ENCODE data around the gene USP38.

DNA sequence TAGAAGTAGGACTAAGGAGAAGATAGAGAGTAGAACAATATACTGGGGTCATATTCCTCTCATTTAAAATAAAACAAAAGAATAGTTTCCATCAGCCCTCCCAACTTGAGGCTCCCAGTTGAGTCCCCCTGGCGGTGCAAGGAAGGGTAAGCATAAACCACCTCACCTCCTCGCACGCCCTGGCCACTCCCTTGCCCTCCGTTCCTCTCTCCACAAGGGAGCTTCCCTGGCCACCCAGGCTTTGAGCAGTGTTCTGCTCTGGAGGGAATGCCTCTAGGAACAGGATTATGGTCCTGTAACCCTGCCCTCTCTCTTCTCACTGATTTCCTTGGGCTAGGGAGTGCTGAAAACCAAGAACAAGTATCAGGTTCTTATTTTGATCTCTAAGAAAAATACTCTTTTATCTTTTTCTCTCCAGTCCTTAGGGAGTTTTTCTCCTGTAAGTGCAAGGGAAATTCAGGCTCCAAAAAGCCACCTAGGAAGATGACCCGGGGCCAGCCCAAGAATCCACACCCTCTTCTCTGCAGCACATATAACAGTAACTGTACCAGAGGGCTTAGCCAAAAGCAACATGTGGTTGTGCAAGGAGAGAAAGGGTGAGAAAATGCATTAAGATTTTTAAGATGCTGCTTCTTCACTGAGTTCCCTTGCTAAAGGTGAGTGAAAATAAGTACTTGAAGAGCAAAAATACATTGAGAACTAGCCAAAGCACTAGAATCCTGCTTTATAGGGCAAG is 69.9 kb downstream of the USP38 start:
- TF ChIP-seq, protein P1, sequence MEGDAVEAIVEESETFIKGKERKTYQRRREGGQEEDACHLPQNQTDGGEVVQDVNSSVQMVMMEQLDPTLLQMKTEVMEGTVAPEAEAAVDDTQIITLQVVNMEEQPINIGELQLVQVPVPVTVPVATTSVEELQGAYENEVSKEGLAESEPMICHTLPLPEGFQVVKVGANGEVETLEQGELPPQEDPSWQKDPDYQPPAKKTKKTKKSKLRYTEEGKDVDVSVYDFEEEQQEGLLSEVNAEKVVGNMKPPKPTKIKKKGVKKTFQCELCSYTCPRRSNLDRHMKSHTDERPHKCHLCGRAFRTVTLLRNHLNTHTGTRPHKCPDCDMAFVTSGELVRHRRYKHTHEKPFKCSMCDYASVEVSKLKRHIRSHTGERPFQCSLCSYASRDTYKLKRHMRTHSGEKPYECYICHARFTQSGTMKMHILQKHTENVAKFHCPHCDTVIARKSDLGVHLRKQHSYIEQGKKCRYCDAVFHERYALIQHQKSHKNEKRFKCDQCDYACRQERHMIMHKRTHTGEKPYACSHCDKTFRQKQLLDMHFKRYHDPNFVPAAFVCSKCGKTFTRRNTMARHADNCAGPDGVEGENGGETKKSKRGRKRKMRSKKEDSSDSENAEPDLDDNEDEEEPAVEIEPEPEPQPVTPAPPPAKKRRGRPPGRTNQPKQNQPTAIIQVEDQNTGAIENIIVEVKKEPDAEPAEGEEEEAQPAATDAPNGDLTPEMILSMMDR (IDR thresholded peaks at IDR 0.05; ENCODE audit: extremely low read depth in 1 of 2, insufficient read depth in 1 of 2, low read depth in 1 of 2, low read length in 2 of 2), result no peak
- TF ChIP-seq POLR2A (IDR thresholded peaks at IDR 0.05; ENCODE audit: low read depth, low read length), result no peak
- no peak for TF ChIP-seq POLR2AphosphoS5 (IDR thresholded peaks at IDR 0.05; ENCODE audit: insufficient read depth, low read depth, low read length)
- no peak for TF ChIP-seq EZH2 (IDR thresholded peaks at IDR 0.05; ENCODE audit: borderline replicate concordance, low read depth, low read length, severe bottlenecking)
- no peak for TF ChIP-seq JUN (IDR thresholded peaks at IDR 0.05; ENCODE audit: borderline replicate concordance, insufficient read depth, insufficient read length, low read depth)
- TF ChIP-seq, protein P2, sequence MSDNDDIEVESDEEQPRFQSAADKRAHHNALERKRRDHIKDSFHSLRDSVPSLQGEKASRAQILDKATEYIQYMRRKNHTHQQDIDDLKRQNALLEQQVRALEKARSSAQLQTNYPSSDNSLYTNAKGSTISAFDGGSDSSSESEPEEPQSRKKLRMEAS (IDR thresholded peaks at IDR 0.05; ENCODE audit: insufficient read depth, insufficient read length), result no peak
- TF ChIP-seq MYC (IDR thresholded peaks at IDR 0.05; ENCODE audit: low read depth, low read length), result no peak
- no peak for TF ChIP-seq FOS (IDR thresholded peaks at IDR 0.05; ENCODE audit: borderline replicate concordance, insufficient read depth, low read length)
- TF ChIP-seq GATA2 (IDR thresholded peaks at IDR 0.05; ENCODE audit: insufficient read depth, insufficient read length, low read depth, low read length), result no peak
